GM21717 (cell line): ENCODE data around the gene ACIN1.

Experiments
- ATAC-seq: cut with Tn5 transposase; IDR thresholded peaks from one replicate; pipeline ENCODE4 v1.9.1; 2021; ENCODE audit warnings: mild to moderate bottlenecking, moderate library complexity; ENCODE audit not compliant: unreplicated experiment

Gene ACIN1

GRCh38 chr14:23125011-23125410, 30.1 kb upstream of the ACIN1 start:
- ATAC-seq = no peak

GRCh38 chr14:23124337-23124954, 29.5 kb upstream of the ACIN1 start:
- ATAC-seq = no peak

GRCh38 chr14:23123419-23123818, 28.5 kb upstream of the ACIN1 start:
- ATAC-seq = no peak

GRCh38 chr14:23122086-23122485, 27.1 kb upstream of the ACIN1 start:
- no peak for ATAC-seq

- no peak for ATAC-seq
These were observed 26.4 kb upstream of the ACIN1 start for GRCh38 chr14:23121361-23121771.

- no peak for ATAC-seq
These were observed 25.8 kb upstream of the ACIN1 start for GRCh38 chr14:23120541-23121251.

GRCh38 chr14:23119363-23120327, 24.7 kb upstream of the ACIN1 start:
- no peak for ATAC-seq

GRCh38 chr14:23118506-23119362, 23.8 kb upstream of the ACIN1 start, which contains the start of gene CEBPE:
TSS of gene CEBPE (minus strand) at chr14:23119255. CDS start at chr14:23119091, 164 bp downstream.
- no peak for ATAC-seq

GRCh38 chr14:23117371-23118020, 22.6 kb upstream of the ACIN1 start:
- no peak for ATAC-seq

- ATAC-seq = no peak
These were observed 21.0 kb upstream of the ACIN1 start for GRCh38 chr14:23115918-23116317.

- no peak for ATAC-seq
These were observed 20.2 kb upstream of the ACIN1 start for GRCh38 chr14:23115039-23115731.

GRCh38 chr14:23114669-23115038, 19.7 kb upstream of the ACIN1 start:
- no peak for ATAC-seq

GRCh38 chr14:23114120-23114458, 19.2 kb upstream of the ACIN1 start:
- ATAC-seq = no peak

GRCh38 chr14:23113431-23114119, 18.6 kb upstream of the ACIN1 start:
- ATAC-seq = no peak

GRCh38 chr14:23112359-23113178, 17.6 kb upstream of the ACIN1 start:
- ATAC-seq = no peak

- no peak for ATAC-seq
These were observed 15.8 kb upstream of the ACIN1 start for GRCh38 chr14:23110579-23111365.

- no peak for ATAC-seq
These were observed 14.8 kb upstream of the ACIN1 start for GRCh38 chr14:23109769-23110168.
